NCI-H345 (cell line): ENCODE results near the gene C4orf50.

Experiments used
- DNase-seq: peaks from one replicate; lab custom pipeline; 2025; lab: John Stamatoyannopoulos, UW

The C4orf50 gene

GRCh38 chr4:5919571-5919970, 98.7 kb downstream of the C4orf50 start:
- DNase-seq: no peak

GRCh38 chr4:5919044-5919443, 99.2 kb downstream of the C4orf50 start:
- DNase-seq: no peak

GRCh38 chr4:5918331-5918985, 99.8 kb downstream of the C4orf50 start:
- DNase-seq: peak; percentile 50

GRCh38 chr4:5917672-5918071, 100.6 kb downstream of the C4orf50 start:
- DNase-seq: no peak

- no peak for DNase-seq
Measured at GRCh38 chr4:5916229-5916628, 102.0 kb downstream of the C4orf50 start.

- no peak for DNase-seq
Measured at GRCh38 chr4:5913454-5913853, 104.8 kb downstream of the C4orf50 start.

GRCh38 chr4:5912614-5913019, 105.6 kb downstream of the C4orf50 start:
- peak; percentile 65 for DNase-seq

- no peak for DNase-seq
Measured at GRCh38 chr4:5908876-5909427, 109.3 kb downstream of the C4orf50 start.

GRCh38 chr4:5906191-5906590, 112.0 kb downstream of the C4orf50 start:
- no peak for DNase-seq

- DNase-seq: no peak
Measured at GRCh38 chr4:5905714-5906113, 112.5 kb downstream of the C4orf50 start.

- DNase-seq: no peak
Measured at GRCh38 chr4:5900844-5901243, 117.4 kb downstream of the C4orf50 start.

GRCh38 chr4:5899881-5900280, 118.3 kb downstream of the C4orf50 start:
- no peak for DNase-seq

- no peak for DNase-seq
Measured at GRCh38 chr4:5899396-5899795, 118.8 kb downstream of the C4orf50 start.

- no peak for DNase-seq
Measured at GRCh38 chr4:5897674-5898073, 120.6 kb downstream of the C4orf50 start.

- no peak for DNase-seq
Measured at GRCh38 chr4:5895287-5895686, 122.9 kb downstream of the C4orf50 start.

- DNase-seq: peak; percentile 47
Measured at GRCh38 chr4:5894266-5894665, 124.0 kb downstream of the C4orf50 start.

GRCh38 chr4:5893591-5893990, 124.6 kb downstream of the C4orf50 start:
- no peak for DNase-seq

GRCh38 chr4:5893004-5893580, 125.1 kb downstream of the C4orf50 start, which contains the start of gene CRMP1:
TSS of gene CRMP1 (minus strand) at chr4:5893086. CDS start at chr4:5892969, 117 bp downstream.
- DNase-seq: peak; percentile 83

- DNase-seq: peak; percentile 31
Measured at GRCh38 chr4:5892323-5893003, 125.8 kb downstream of the C4orf50 start.

- peak; percentile 31 for DNase-seq
Measured at GRCh38 chr4:5891563-5892322, 126.5 kb downstream of the C4orf50 start.

- peak; percentile 91 for DNase-seq
Measured at GRCh38 chr4:5890063-5890727, 128.0 kb downstream of the C4orf50 start.
